Measurements from ENCODE around the gene HIGD1C. TPM values are rescaled to one million over a fixed set of nuclear protein-coding genes. Genes with fewer than 3 reads are reported as not detected.

The HIGD1C gene
- total RNA-seq, 2 donors from 2014 or later = not detected

GRCh38 chr12:50979369-50980052, 27.2 kb downstream of the HIGD1C start:
- Mint-ChIP-seq H3K4me3 (peak overlapping the region; percentile 62 to 93), H3K4me1 (ENCODE audit: low read depth) (peaks cover 35% of the 10 kb centered on the region), H3K36me3 (ENCODE audit: insufficient read depth in 2 of 2) (peaks cover 3 to 14% of the 10 kb centered on the region in 2 donors), H3K27me3 (ENCODE audit: low read depth) (no peaks in the 10 kb centered on the region), H3K9me3 (peaks cover 0 to 3% of the 10 kb centered on the region in 2 donors), H3K27ac (peak overlapping the region; percentile 99)
- ATAC-seq (replicated peaks in 1 of 2) = peak; percentile 89 to 90
- peak; percentile 44 to 52 for DNase-seq

GRCh38 chr12:50980545-50980944, 28.2 kb downstream of the HIGD1C start:
- H3K4me3 Mint-ChIP-seq = peak overlapping the region in 1 of 2 donors; percentile 93

GRCh38 chr12:50981319-50982239, 29.2 kb downstream of the HIGD1C start:
- peaks cover 0 to 2% of the 10 kb centered on the region in 2 donors for H3K9me3 Mint-ChIP-seq
- no peak for DNase-seq
- no peak for ATAC-seq (replicated peaks in 1 of 2)
- H3K27ac Mint-ChIP-seq = no peak overlapping the region
- no peak overlapping the region for H3K4me3 Mint-ChIP-seq
- H3K27me3 Mint-ChIP-seq (ENCODE audit: low read depth) = no peaks in the 10 kb centered on the region
- peaks cover under 1 to 9% of the 10 kb centered on the region in 2 donors for H3K36me3 Mint-ChIP-seq (ENCODE audit: insufficient read depth in 2 of 2)
- peaks cover 55% of the 10 kb centered on the region for H3K4me1 Mint-ChIP-seq (ENCODE audit: low read depth)

More at GRCh38 chr12:50980545-50980944, 28.2 kb downstream of the HIGD1C start:
- H3K27ac Mint-ChIP-seq = peak overlapping the region; percentile 99
- ATAC-seq (replicated peaks in 1 of 2) (no peak), DNase-seq (no peak)
- H3K9me3 Mint-ChIP-seq = peaks cover 0 to 3% of the 10 kb centered on the region in 2 donors
- no peaks in the 10 kb centered on the region for H3K27me3 Mint-ChIP-seq (ENCODE audit: low read depth)
- peaks cover 3 to 10% of the 10 kb centered on the region in 2 donors for H3K36me3 Mint-ChIP-seq (ENCODE audit: insufficient read depth in 2 of 2)
- H3K4me1 Mint-ChIP-seq (ENCODE audit: low read depth) = peaks cover 45% of the 10 kb centered on the region

GRCh38 chr12:50984586-50985298, 32.4 kb downstream of the HIGD1C start:
- Mint-ChIP-seq H3K27ac (peak overlapping the region; percentile 79), H3K36me3 (ENCODE audit: insufficient read depth in 2 of 2) (peaks cover 4 to 11% of the 10 kb centered on the region in 2 donors), H3K4me1 (ENCODE audit: low read depth) (peaks cover 47% of the 10 kb centered on the region), H3K4me3 (peak overlapping the region in 1 of 2 donors; percentile 19), H3K27me3 (ENCODE audit: low read depth) (no peaks in the 10 kb centered on the region), H3K9me3 (no peaks in the 10 kb centered on the region)
- DNase-seq (no peak), ATAC-seq (replicated peaks in 1 of 2) (no peak)

GRCh38 chr12:50985322-50985721, 33.0 kb downstream of the HIGD1C start:
- H3K27me3 Mint-ChIP-seq (ENCODE audit: low read depth) = no peaks in the 10 kb centered on the region
- H3K27ac Mint-ChIP-seq = peak overlapping the region; percentile 79
- peaks cover 44% of the 10 kb centered on the region for H3K4me1 Mint-ChIP-seq (ENCODE audit: low read depth)
- no peak overlapping the region for H3K4me3 Mint-ChIP-seq
- ATAC-seq (replicated peaks in 1 of 2) (no peak), DNase-seq (no peak)
- no peaks in the 10 kb centered on the region for H3K9me3 Mint-ChIP-seq
- peaks cover 6 to 14% of the 10 kb centered on the region in 2 donors for H3K36me3 Mint-ChIP-seq (ENCODE audit: insufficient read depth in 2 of 2)

- ATAC-seq (replicated peaks in 1 of 2) = peak; percentile 55 to 60
- Mint-ChIP-seq H3K27ac (no peak overlapping the region), H3K36me3 (ENCODE audit: insufficient read depth in 2 of 2) (peaks cover 14 to 21% of the 10 kb centered on the region in 2 donors), H3K9me3 (no peaks in the 10 kb centered on the region), H3K27me3 (ENCODE audit: low read depth) (no peaks in the 10 kb centered on the region), H3K4me3 (no peak overlapping the region), H3K4me1 (ENCODE audit: low read depth) (peaks cover 47% of the 10 kb centered on the region)
- peak in 1 of 2 donors; percentile 25 for DNase-seq
Observed at GRCh38 chr12:50986966-50987737, 34.8 kb downstream of the HIGD1C start.

GRCh38 chr12:50988051-50988450, 35.7 kb downstream of the HIGD1C start:
- H3K4me1 Mint-ChIP-seq (ENCODE audit: low read depth) = peaks cover 48% of the 10 kb centered on the region
- ATAC-seq (replicated peaks in 1 of 2) (no peak), DNase-seq (no peak)
- H3K9me3 Mint-ChIP-seq = no peaks in the 10 kb centered on the region
- H3K36me3 Mint-ChIP-seq (ENCODE audit: insufficient read depth in 2 of 2) = peaks cover 15 to 22% of the 10 kb centered on the region in 2 donors
- no peaks in the 10 kb centered on the region for H3K27me3 Mint-ChIP-seq (ENCODE audit: low read depth)
- H3K4me3 Mint-ChIP-seq = no peak overlapping the region
- no peak overlapping the region for H3K27ac Mint-ChIP-seq

GRCh38 chr12:50988871-50989270, 36.5 kb downstream of the HIGD1C start:
- Mint-ChIP-seq H3K9me3 (no peaks in the 10 kb centered on the region), H3K4me3 (no peak overlapping the region), H3K4me1 (ENCODE audit: low read depth) (peaks cover 48% of the 10 kb centered on the region), H3K27me3 (ENCODE audit: low read depth) (no peaks in the 10 kb centered on the region), H3K36me3 (ENCODE audit: insufficient read depth in 2 of 2) (peaks cover 15 to 22% of the 10 kb centered on the region in 2 donors), H3K27ac (no peak overlapping the region)
- DNase-seq (no peak), ATAC-seq (replicated peaks in 1 of 2) (no peak)

GRCh38 chr12:50990147-50990727, 37.9 kb downstream of the HIGD1C start:
- H3K9me3 Mint-ChIP-seq = no peaks in the 10 kb centered on the region
- ATAC-seq (replicated peaks in 1 of 2) (peak in 1 of 2 donors; percentile 72), DNase-seq (no peak)
- no peaks in the 10 kb centered on the region for H3K27me3 Mint-ChIP-seq (ENCODE audit: low read depth)
- peaks cover 37% of the 10 kb centered on the region for H3K4me1 Mint-ChIP-seq (ENCODE audit: low read depth)
- peaks cover 20 to 27% of the 10 kb centered on the region in 2 donors for H3K36me3 Mint-ChIP-seq (ENCODE audit: insufficient read depth in 2 of 2)
- H3K4me3 Mint-ChIP-seq = no peak overlapping the region
- H3K27ac Mint-ChIP-seq = no peak overlapping the region

GRCh38 chr12:50990791-50991190, 38.4 kb downstream of the HIGD1C start:
- Mint-ChIP-seq H3K36me3 (ENCODE audit: insufficient read depth in 2 of 2) (peaks cover 20 to 27% of the 10 kb centered on the region in 2 donors), H3K9me3 (no peaks in the 10 kb centered on the region), H3K27me3 (ENCODE audit: low read depth) (no peaks in the 10 kb centered on the region), H3K4me1 (ENCODE audit: low read depth) (peaks cover 31% of the 10 kb centered on the region), H3K27ac (no peak overlapping the region), H3K4me3 (no peak overlapping the region)
- DNase-seq (no peak), ATAC-seq (replicated peaks in 1 of 2) (no peak)

- DNase-seq = no peak
Observed at GRCh38 chr12:50991291-50991690, 38.9 kb downstream of the HIGD1C start.

GRCh38 chr12:50992819-50993218, 40.5 kb downstream of the HIGD1C start:
- Mint-ChIP-seq H3K27ac (no peak overlapping the region), H3K4me1 (ENCODE audit: low read depth) (peaks cover 20% of the 10 kb centered on the region), H3K9me3 (no peaks in the 10 kb centered on the region), H3K4me3 (no peak overlapping the region), H3K27me3 (ENCODE audit: low read depth) (no peaks in the 10 kb centered on the region), H3K36me3 (ENCODE audit: insufficient read depth in 2 of 2) (peaks cover 23 to 29% of the 10 kb centered on the region in 2 donors)
- DNase-seq (no peak), ATAC-seq (replicated peaks in 1 of 2) (no peak)

More at GRCh38 chr12:50991291-50991690, 38.9 kb downstream of the HIGD1C start:
- H3K9me3 Mint-ChIP-seq = no peaks in the 10 kb centered on the region
- H3K36me3 Mint-ChIP-seq (ENCODE audit: insufficient read depth in 2 of 2) = peaks cover 20 to 27% of the 10 kb centered on the region in 2 donors
- peaks cover 26% of the 10 kb centered on the region for H3K4me1 Mint-ChIP-seq (ENCODE audit: low read depth)
- no peak for ATAC-seq (replicated peaks in 1 of 2)
- H3K27ac Mint-ChIP-seq = no peak overlapping the region
- H3K4me3 Mint-ChIP-seq = no peak overlapping the region
- no peaks in the 10 kb centered on the region for H3K27me3 Mint-ChIP-seq (ENCODE audit: low read depth)
